Measurements from ENCODE around the gene ZNF823. TPM values are rescaled to one million over a fixed set of nuclear protein-coding genes. Genes with fewer than 3 reads are reported as not detected.

ZNF823 gene
- total and polyA plus RNA-seq, 9 of the 15 experiments (the other 6 are each of a cell fraction or from before 2014, with no cell fraction given): 4.0 to 13.4 (median 6.1) TPM

DNA sequence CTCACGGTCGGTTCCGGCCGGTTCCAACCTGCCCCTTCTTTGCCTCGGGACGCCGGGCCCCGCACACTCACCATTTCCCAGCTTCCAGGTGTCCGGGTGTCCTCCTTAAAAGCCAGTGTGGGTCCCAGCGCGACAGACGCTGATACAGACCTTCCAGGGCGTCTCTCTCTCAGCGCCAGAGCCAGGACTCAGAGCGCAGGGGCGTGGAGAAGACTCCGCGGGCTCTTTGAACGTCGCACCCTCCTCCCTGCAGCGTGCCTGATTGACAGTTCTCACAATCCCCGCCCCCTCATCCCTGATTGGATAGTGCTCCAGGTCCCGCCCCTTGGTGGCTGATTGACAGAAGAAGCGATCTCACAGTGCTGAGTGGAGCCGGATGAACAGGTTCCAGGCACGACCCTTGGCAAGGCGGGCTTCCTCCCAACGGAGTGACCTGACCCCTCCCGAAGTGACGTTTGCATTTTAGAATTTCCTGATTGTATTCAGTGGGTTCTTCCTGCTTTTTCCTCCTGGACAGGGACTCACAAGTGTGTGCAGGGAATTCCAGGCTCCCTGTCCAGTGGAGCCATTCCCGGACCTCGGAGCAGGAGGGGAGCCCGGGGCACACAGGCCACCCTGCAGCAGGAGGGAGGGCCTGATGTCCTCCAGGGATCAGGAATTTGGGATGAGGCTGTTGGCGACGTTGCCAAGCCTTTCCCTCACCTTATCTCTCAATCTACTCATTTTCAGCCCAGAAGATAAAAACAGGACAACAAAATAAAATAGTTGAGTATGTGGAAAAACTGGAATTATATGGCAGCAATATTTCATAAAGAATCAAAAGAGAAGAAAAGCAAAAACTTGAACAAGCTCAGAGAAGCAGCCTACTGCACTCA, at the start of gene ZNF823 (continued):
- TF ChIP-seq, protein P1, sequence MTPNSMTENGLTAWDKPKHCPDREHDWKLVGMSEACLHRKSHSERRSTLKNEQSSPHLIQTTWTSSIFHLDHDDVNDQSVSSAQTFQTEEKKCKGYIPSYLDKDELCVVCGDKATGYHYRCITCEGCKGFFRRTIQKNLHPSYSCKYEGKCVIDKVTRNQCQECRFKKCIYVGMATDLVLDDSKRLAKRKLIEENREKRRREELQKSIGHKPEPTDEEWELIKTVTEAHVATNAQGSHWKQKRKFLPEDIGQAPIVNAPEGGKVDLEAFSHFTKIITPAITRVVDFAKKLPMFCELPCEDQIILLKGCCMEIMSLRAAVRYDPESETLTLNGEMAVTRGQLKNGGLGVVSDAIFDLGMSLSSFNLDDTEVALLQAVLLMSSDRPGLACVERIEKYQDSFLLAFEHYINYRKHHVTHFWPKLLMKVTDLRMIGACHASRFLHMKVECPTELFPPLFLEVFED (CRISPR knock-in tag; conservative IDR thresholded peaks at IDR 0.05): no peak
- TF ChIP-seq SMARCE1 (IDR thresholded peaks at IDR 0.05) (no peak), KAT7 (CRISPR knock-in tag; IDR thresholded peaks at IDR 0.05; ENCODE audit: borderline replicate concordance) (peak; percentile 62; the same call in 1 of the 2 replicates), ZNF175 (CRISPR knock-in tag; IDR thresholded peaks at IDR 0.05; ENCODE audit: low read depth) (no peak), HSF4 (CRISPR knock-in tag; IDR thresholded peaks at IDR 0.05; ENCODE audit: borderline replicate concordance) (no peak), CCNT2 (IDR thresholded peaks at IDR 0.05; ENCODE audit: borderline replicate concordance, extremely low read depth, insufficient read length, low read depth, low read length) (peak; percentile 1), RBFOX2 (IDR thresholded peaks at IDR 0.05; ENCODE audit: low read depth, low read length) (peak; percentile 82), CREB1 (IDR thresholded peaks at IDR 0.05) (peak; percentile 79; the same call in 1 of the 2 replicates), CREB1 (CRISPR knock-in tag; IDR thresholded peaks at IDR 0.05) (peak; percentile 65), MECOM (CRISPR knock-in tag; IDR thresholded peaks at IDR 0.05) (no peak), RBM15 (IDR thresholded peaks at IDR 0.05; ENCODE audit: insufficient read depth, low read length) (no peak), COPS2 (conservative IDR thresholded peaks at IDR 0.05) (no peak), EP400 (IDR thresholded peaks at IDR 0.05) (peak; percentile 36), ZFX (CRISPR knock-in tag; IDR thresholded peaks at IDR 0.05) (peak; percentile 78), NR2F6 (CRISPR knock-in tag; IDR thresholded peaks at IDR 0.05) (no peak), POLR2A (conservative IDR thresholded peaks at IDR 0.05) (peak; percentile 78), ZNF76 (CRISPR knock-in tag; IDR thresholded peaks at IDR 0.05; ENCODE audit: borderline replicate concordance) (no peak), ZBTB7A (IDR thresholded peaks at IDR 0.05; ENCODE audit: borderline replicate concordance, control insufficient read depth, low read depth, low read length) (0 out of 2 replicates have a peak, but pooled peaks have one; percentile 47), MEIS2 (IDR thresholded peaks at IDR 0.05; ENCODE audit: partially characterized antibody) (peak; percentile 91), ZFPM2 (CRISPR knock-in tag; IDR thresholded peaks at IDR 0.05) (no peak), MBD2 (IDR thresholded peaks at IDR 0.05; ENCODE audit: borderline replicate concordance, low read depth) (peak; percentile 79)
- TF ChIP-seq, protein P2, sequence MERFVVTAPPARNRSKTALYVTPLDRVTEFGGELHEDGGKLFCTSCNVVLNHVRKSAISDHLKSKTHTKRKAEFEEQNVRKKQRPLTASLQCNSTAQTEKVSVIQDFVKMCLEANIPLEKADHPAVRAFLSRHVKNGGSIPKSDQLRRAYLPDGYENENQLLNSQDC (CRISPR knock-in tag; IDR thresholded peaks at IDR 0.05): no peak
- TF ChIP-seq, protein P3, sequence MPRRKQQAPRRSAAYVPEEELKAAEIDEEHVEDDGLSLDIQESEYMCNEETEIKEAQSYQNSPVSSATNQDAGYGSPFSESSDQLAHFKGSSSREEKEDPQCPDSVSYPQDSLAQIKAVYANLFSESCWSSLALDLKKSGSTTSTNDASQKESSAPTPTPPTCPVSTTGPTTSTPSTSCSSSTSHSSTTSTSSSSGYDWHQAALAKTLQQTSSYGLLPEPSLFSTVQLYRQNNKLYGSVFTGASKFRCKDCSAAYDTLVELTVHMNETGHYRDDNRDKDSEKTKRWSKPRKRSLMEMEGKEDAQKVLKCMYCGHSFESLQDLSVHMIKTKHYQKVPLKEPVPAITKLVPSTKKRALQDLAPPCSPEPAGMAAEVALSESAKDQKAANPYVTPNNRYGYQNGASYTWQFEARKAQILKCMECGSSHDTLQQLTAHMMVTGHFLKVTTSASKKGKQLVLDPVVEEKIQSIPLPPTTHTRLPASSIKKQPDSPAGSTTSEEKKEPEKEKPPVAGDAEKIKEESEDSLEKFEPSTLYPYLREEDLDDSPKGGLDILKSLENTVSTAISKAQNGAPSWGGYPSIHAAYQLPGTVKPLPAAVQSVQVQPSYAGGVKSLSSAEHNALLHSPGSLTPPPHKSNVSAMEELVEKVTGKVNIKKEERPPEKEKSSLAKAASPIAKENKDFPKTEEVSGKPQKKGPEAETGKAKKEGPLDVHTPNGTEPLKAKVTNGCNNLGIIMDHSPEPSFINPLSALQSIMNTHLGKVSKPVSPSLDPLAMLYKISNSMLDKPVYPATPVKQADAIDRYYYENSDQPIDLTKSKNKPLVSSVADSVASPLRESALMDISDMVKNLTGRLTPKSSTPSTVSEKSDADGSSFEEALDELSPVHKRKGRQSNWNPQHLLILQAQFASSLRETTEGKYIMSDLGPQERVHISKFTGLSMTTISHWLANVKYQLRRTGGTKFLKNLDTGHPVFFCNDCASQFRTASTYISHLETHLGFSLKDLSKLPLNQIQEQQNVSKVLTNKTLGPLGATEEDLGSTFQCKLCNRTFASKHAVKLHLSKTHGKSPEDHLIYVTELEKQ (CRISPR knock-in tag; IDR thresholded peaks at IDR 0.05): no peak

Data from K562 (cell line).